A549 treated with dexamethasone at 1 μM for 4 hours (cell line): Measurements from ENCODE around the gene DHTKD1. TPM values are rescaled to one million over a fixed set of nuclear protein-coding genes. Genes with fewer than 3 reads are reported as not detected.

Experiments
- total RNA-seq: library from RNA; stranded (reverse); fragments of 200-300 nt; extraction: Qiagen RNA extraction; gene quantifications from 5 replicates; pipeline ENCODE4 v1.2.3, GENCODE V29; 2022

The DHTKD1 gene
- total RNA-seq: 7.8 to 10.8 TPM (median 9.8 TPM) in 5 replicates

GRCh38 chr10:12068449-12069269, at the start of gene DHTKD1:
Gene DHTKD1 (plus strand): TSS chr10:12068954. CDS start chr10:12069034, 80 bp downstream.

GRCh38 chr10:12042797-12043651, 25.7 kb upstream of the DHTKD1 start, which contains the start of gene UPF2:
Gene UPF2 (minus strand): TSS chr10:12042809. CDS start chr10:12035423, 7,386 bp downstream.

GRCh38 chr10:12129222-12130111, 60.7 kb downstream of the DHTKD1 start, which contains the start of gene SEC61A2:
Gene SEC61A2 (plus strand): TSS chr10:12129677. CDS start chr10:12129788, 111 bp downstream.

Other genes starting within 250 kb of the DHTKD1 start
- 30.6 to 35.9 TPM (median 33.1 TPM) in 5 replicates for gene PROSER2, start 245.6 kb upstream of the DHTKD1 start, total RNA-seq
- 13.9 to 19.5 TPM (median 16.1 TPM) in 5 replicates for gene UPF2, start 26.1 kb upstream of the DHTKD1 start, total RNA-seq
- 11.4 to 12.7 TPM (median 12.0 TPM) in 5 replicates for gene SEC61A2, start 60.7 kb downstream of the DHTKD1 start, total RNA-seq
- 143 to 187 TPM (median 148 TPM) in 5 replicates for gene NUDT5, start 126.9 kb downstream of the DHTKD1 start, total RNA-seq
- 123 to 167 TPM (median 130 TPM) in 5 replicates for gene CDC123, start 127.2 kb downstream of the DHTKD1 start, total RNA-seq